ENCODE data around the gene PRMT1. TPM values are rescaled to one million over a fixed set of nuclear protein-coding genes. Genes with fewer than 3 reads are reported as not detected.
A peak's percentile ranks its signal among the peaks of the same experiment; 100 is the strongest.

PRMT1 gene
- total and polyA plus RNA-seq, 9 of the 15 experiments (the other 6 are each of a cell fraction or from before 2014, with no cell fraction given): 13.3 to 464 (median 326) TPM

DNA sequence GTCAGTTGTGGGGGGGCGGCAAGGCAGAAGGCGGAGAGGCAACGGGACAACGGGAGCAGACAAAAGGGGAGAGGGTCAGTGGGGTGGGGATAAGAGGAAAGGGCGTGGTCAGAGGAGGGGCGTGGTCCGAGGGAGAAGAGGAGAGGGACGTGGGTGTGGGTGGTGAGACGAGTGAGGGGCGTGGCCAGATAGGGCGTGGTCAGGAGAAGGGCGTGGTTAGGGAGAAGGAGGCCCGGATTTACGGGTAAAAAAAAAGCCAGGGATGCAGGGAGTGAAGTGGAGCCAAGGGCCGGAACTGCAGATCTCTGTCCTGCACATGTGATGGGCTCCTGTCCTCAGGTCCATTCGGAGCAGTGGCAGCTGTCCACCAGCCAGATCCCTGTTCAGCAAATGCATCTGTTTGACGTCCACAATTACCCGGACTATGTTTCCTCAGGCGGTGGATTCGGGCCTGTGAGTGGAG is 35.4 kb downstream of the PRMT1 start (continued):
- TF ChIP-seq, protein P1, sequence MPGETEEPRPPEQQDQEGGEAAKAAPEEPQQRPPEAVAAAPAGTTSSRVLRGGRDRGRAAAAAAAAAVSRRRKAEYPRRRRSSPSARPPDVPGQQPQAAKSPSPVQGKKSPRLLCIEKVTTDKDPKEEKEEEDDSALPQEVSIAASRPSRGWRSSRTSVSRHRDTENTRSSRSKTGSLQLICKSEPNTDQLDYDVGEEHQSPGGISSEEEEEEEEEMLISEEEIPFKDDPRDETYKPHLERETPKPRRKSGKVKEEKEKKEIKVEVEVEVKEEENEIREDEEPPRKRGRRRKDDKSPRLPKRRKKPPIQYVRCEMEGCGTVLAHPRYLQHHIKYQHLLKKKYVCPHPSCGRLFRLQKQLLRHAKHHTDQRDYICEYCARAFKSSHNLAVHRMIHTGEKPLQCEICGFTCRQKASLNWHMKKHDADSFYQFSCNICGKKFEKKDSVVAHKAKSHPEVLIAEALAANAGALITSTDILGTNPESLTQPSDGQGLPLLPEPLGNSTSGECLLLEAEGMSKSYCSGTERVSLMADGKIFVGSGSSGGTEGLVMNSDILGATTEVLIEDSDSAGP (CRISPR knock-in tag; IDR thresholded peaks at IDR 0.05): no peak
- TF ChIP-seq RFX5 (IDR thresholded peaks at IDR 0.05; ENCODE audit: low read depth, low read length) (no peak), ZZZ3 (IDR thresholded peaks at IDR 0.05) (no peak), GATA2 (CRISPR knock-in tag; IDR thresholded peaks at IDR 0.05) (no peak), PCBP1 (IDR thresholded peaks at IDR 0.05; ENCODE audit: low read depth, low read length, poor library complexity, severe bottlenecking) (no peak), JUN (IDR thresholded peaks at IDR 0.05; ENCODE audit: borderline replicate concordance, low read depth, low read length) (0 out of 2 replicates have a peak, but pooled peaks have one; percentile 29), JUN (CRISPR knock-in tag; IDR thresholded peaks at IDR 0.05; ENCODE audit: borderline replicate concordance) (no peak), ZNF586 (CRISPR knock-in tag; conservative IDR thresholded peaks at IDR 0.05) (no peak), HNRNPLL (IDR thresholded peaks at IDR 0.05; ENCODE audit: low read depth, low read length, poor library complexity, severe bottlenecking) (peak; percentile 28), TCF3 (CRISPR knock-in tag; IDR thresholded peaks at IDR 0.05) (no peak), CBFA2T3 (IDR thresholded peaks at IDR 0.05) (no peak), JUNB (CRISPR knock-in tag; conservative IDR thresholded peaks at IDR 0.05) (no peak), MAFG (tag; conservative IDR thresholded peaks at IDR 0.05) (peak; percentile 69), ESRRA (IDR thresholded peaks at IDR 0.05; ENCODE audit: borderline replicate concordance, low read depth) (peak; percentile 54; the same call in 1 of the 2 replicates), SIX5 (IDR thresholded peaks at IDR 0.05; ENCODE audit: borderline replicate concordance in 1 of 2, insufficient read depth in 1 of 2, low read depth in 1 of 2, low read length in 2 of 2) (no peak), ATF7 (IDR thresholded peaks at IDR 0.05) (peak; percentile 42; the same call in 1 of the 2 replicates), CREM (IDR thresholded peaks at IDR 0.05; ENCODE audit: low read depth) (peak; percentile 58), EZH2 (IDR thresholded peaks at IDR 0.05; ENCODE audit: borderline replicate concordance, low read depth, low read length) (no peak), ZNF444 (CRISPR knock-in tag; IDR thresholded peaks at IDR 0.05) (no peak), ILK (tag; IDR thresholded peaks at IDR 0.05; ENCODE audit: borderline replicate concordance, low read depth) (no peak), ZBED1 (IDR thresholded peaks at IDR 0.05) (no peak)
- TF ChIP-seq, protein P2, sequence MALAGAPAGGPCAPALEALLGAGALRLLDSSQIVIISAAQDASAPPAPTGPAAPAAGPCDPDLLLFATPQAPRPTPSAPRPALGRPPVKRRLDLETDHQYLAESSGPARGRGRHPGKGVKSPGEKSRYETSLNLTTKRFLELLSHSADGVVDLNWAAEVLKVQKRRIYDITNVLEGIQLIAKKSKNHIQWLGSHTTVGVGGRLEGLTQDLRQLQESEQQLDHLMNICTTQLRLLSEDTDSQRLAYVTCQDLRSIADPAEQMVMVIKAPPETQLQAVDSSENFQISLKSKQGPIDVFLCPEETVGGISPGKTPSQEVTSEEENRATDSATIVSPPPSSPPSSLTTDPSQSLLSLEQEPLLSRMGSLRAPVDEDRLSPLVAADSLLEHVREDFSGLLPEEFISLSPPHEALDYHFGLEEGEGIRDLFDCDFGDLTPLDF (CRISPR knock-in tag; IDR thresholded peaks at IDR 0.05): no peak
- TF ChIP-seq, protein P3, sequence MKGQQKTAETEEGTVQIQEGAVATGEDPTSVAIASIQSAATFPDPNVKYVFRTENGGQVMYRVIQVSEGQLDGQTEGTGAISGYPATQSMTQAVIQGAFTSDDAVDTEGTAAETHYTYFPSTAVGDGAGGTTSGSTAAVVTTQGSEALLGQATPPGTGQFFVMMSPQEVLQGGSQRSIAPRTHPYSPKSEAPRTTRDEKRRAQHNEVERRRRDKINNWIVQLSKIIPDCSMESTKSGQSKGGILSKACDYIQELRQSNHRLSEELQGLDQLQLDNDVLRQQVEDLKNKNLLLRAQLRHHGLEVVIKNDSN (CRISPR knock-in tag; IDR thresholded peaks at IDR 0.05): peak; percentile 36; the same call in 1 of the 2 replicates
- TF ChIP-seq, protein P4, sequence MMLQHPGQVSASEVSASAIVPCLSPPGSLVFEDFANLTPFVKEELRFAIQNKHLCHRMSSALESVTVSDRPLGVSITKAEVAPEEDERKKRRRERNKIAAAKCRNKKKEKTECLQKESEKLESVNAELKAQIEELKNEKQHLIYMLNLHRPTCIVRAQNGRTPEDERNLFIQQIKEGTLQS (IDR thresholded peaks at IDR 0.05): peak; percentile 72; the same call in 1 of the 2 replicates
- TF ChIP-seq, protein P4 (CRISPR knock-in tag; conservative IDR thresholded peaks at IDR 0.05): no peak
